NCI-H1436 (cell line): ENCODE measurements around the gene CD3E.

Source experiments
- DNase-seq: peaks from one replicate; lab custom pipeline; 2025; lab: John Stamatoyannopoulos, UW

The CD3E gene

GRCh38 chr11:118304568-118305248, at the start of gene CD3E:
Gene CD3E (plus strand): TSS chr11:118304730. CDS start chr11:118304953, 223 bp downstream.
- DNase-seq, result no peak

GRCh38 chr11:118258410-118258809, 46.1 kb upstream of the CD3E start:
- DNase-seq, result no peak

- no peak for DNase-seq
These were observed 45.4 kb upstream of the CD3E start for GRCh38 chr11:118259138-118259537.

- DNase-seq, result no peak
These were observed 44.2 kb upstream of the CD3E start for GRCh38 chr11:118260353-118260752.

- no peak for DNase-seq
These were observed 41.4 kb upstream of the CD3E start for GRCh38 chr11:118263112-118263511.

- DNase-seq, result no peak
These were observed 40.6 kb upstream of the CD3E start, which contains the start of gene MPZL2 for GRCh38 chr11:118263695-118264568. Gene MPZL2 (minus strand): TSS chr11:118264297. CDS start chr11:118264153, 144 bp downstream.

- DNase-seq, result no peak
These were observed 39.7 kb upstream of the CD3E start for GRCh38 chr11:118264569-118265465.

GRCh38 chr11:118265954-118266353, 38.6 kb upstream of the CD3E start:
- no peak for DNase-seq

GRCh38 chr11:118267486-118267885, 37.0 kb upstream of the CD3E start:
- DNase-seq, result no peak

- no peak for DNase-seq
These were observed 32.5 kb upstream of the CD3E start for GRCh38 chr11:118272001-118272400.

- DNase-seq, result no peak
These were observed 30.3 kb upstream of the CD3E start for GRCh38 chr11:118274186-118274585.

GRCh38 chr11:118275176-118275575, 29.4 kb upstream of the CD3E start:
- no peak for DNase-seq

- no peak for DNase-seq
These were observed 28.1 kb upstream of the CD3E start for GRCh38 chr11:118276422-118276821.

- DNase-seq, result no peak
These were observed 27.2 kb upstream of the CD3E start for GRCh38 chr11:118277312-118277711.

- no peak for DNase-seq
These were observed 23.2 kb upstream of the CD3E start for GRCh38 chr11:118281284-118281683.

GRCh38 chr11:118282606-118283005, 21.9 kb upstream of the CD3E start:
- no peak for DNase-seq

GRCh38 chr11:118283037-118283636, 21.4 kb upstream of the CD3E start:
- no peak for DNase-seq

GRCh38 chr11:118283756-118284350, 20.7 kb upstream of the CD3E start:
- DNase-seq, result no peak

- DNase-seq, result no peak
These were observed 18.0 kb upstream of the CD3E start for GRCh38 chr11:118286545-118286944.

GRCh38 chr11:118287006-118287405, 17.5 kb upstream of the CD3E start:
- DNase-seq, result no peak

- DNase-seq, result no peak
These were observed 15.1 kb upstream of the CD3E start for GRCh38 chr11:118289401-118289800.
